Stimulated activated CD8-positive, alpha-beta memory T cell treated with anti-CD3 and anti-CD28 coated beads, Interleukin-7, amount 100 ng/mL, for 1 hour (primary cell): Measurements from ENCODE around the gene RNF166.
A peak's percentile ranks its signal among the peaks of the same experiment; 100 is the strongest.

Experiments used
- DNase-seq, 2 donors: peaks; one replicate each; pipeline ENCODE4 v3.0.0-alpha.2; 2020; ENCODE audit warnings: low read depth in 2 of 2

RNF166 gene

GRCh38 chr16:88706965-88707826 lies 988 bp upstream of the RNF166 start:
- no peak for DNase-seq

DNA sequence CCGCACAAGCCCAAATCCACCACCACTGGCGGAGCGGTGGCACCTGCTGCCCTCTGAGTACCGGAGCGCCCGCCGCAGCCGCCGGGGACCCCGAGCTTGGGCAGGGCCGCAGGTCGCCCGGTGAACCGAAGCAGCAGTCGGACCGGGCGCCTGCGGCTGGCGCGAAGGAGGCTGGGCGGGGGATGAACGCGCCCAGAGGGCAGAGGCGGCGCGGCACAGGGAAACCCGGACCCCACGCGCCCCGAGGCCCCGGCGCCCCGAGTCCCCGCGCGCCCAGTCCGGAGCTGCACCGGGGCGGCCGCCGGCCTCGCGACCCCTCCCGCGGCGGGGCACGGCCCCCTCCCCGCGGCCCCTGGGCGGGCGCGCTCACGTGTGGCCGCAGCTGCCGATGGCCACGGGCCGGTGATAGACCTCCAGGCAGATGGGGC lies 393 bp downstream of the RNF166 start:
- DNase-seq: no peak

GRCh38 chr16:88705076-88705684 lies 1.0 kb downstream of the RNF166 start:
- DNase-seq: no peak

GRCh38 chr16:88703486-88704309 lies 2.5 kb downstream of the RNF166 start:
- peak; percentile 40 to 59 for DNase-seq

DNA sequence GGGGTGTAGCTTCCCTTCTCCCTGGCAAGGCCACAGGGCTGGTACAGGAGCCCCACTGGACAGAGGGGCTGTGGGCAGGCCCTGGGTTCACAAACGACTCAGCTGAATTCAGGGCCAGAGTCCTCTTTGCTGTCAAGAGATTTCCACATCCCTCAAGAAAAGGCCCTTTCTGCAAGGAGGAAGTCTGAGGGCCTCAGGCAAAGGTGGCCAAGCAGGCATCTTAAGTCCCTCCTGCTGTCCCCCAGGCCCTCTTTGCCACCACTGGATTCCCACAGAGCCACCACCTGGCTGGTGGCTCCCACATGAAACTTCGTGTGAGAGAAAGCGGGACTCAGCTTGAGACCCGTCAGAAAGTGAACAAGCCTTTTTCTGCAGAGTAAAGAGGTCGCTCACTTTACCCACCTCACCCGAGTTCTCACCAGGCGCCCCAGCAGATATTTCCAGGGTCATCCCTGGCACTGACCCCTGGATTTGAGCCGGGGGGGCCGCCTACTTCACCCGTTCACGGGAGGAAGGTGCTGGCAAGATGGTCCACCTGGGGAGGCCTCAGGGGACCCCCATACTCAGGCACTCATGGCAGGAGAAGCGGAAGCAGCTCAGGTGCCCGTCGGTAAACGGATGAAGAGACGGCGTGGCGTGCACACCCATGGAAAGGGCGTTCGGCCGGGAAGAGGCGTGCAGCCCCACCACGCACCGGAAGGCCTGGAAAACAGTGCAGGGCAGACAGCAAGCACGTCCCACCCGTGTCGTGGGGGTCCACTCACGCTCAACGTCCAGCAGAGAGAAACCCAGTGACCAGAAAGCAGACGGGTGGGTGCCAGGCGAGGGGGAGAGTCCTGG lies 3.6 kb downstream of the RNF166 start:
- DNase-seq: no peak

- no peak for DNase-seq
Observed at GRCh38 chr16:88701581-88702370, 4.4 kb downstream of the RNF166 start.

GRCh38 chr16:88700636-88701482 lies 5.3 kb downstream of the RNF166 start:
- DNase-seq: peak; percentile 91

GRCh38 chr16:88700322-88700635 lies 5.9 kb downstream of the RNF166 start:
- no peak for DNase-seq

DNA sequence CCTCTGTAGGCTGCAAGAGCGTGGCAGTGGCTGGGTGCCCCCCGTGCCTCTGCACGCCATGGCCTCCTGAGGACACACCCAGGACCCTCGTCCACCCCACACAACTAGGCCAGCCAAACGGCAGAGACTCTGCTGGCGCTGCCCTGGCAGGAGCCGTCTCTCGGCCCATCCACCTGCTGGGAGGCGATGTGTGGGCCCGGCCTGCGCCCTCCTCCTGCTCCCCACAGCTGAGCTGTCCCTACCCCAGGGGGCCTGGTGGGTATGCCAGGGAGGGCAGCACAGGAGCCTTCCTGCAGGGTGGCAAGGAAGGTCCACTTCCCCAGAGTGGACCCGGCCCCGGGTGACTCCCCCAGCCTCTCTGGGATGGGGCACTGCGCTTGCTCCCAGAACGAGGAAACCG lies 7.0 kb downstream of the RNF166 start:
- no peak for DNase-seq

GRCh38 chr16:88698646-88699045 lies 7.6 kb downstream of the RNF166 start:
- no peak for DNase-seq

- DNase-seq: no peak
Observed at GRCh38 chr16:88697831-88698615, 8.2 kb downstream of the RNF166 start.

DNA sequence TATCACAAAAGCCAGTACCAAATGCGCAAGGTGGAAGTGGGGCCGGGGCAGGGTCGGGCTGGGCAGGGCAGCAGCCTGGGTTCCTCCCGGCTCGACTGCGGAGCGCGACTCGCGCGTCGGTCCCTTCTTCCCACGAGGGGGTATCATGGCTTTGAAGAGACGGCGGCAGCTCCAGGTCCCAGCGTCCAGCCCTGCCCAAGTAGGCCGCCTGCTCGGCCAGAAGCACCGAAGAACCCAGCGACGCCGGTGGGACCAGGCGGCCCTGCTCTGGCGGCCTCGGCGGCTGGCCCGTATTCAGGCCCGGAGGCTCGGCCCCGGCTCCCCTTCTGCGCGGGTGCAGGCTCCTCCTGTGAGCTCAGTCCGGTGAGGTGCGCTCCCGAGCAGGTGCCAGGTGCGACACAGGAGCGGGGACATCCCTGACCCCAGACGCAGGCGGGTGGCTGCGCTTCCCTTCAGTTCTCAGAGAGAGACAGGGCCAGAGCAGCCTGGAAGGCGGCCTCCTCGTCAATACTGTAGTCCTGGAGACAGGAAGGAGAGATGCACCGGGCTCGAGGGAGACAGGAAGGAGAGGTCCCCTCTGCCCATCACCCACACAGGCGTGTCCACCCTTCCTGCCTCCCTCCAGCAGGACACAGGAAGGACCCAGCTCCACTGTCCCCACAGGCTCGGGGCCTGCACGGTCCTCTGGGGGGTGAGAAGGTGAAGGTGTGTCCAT lies 8.9 kb downstream of the RNF166 start:
- DNase-seq: no peak

DNA sequence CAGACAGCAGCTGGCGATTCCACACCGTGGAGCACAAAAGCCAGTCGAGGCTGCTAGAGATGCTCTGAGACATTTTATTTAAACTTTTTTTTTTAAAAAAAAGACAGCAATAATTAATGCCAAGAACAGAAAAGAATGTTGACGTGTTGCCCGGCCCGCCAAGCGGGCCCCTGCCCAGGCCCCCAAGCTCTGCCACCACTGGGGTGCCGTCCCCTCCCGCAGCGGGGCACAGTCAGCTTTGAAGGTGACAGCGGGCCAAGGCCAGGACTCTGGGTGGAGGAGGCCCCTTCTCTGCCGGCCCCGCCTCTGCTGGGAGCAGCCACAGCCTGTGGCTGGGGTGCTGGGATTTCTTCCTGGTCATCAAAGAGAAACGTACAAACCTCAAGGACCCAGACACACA lies 9.8 kb downstream of the RNF166 start:
- no peak for DNase-seq

DNA sequence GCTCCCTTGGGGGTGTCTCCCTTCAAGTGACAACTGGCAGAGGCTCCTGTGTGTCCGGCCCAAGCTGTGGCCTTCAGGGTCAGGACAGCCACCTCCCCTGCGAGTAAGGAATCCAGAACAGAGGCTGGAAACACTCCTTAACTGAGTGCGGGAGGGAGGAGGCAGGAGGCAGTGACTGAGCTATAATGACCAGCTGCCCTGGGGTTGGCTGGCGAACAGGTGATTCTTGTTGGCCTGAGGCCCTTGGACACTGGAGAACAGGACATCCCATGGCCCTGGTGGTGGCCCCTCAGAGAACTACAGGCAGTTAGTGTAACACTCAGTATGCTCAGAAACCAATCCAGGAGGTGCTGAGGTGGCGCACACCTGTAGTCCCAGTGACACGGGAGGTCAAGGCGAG lies 10.5 kb downstream of the RNF166 start:
- DNase-seq: no peak

DNA sequence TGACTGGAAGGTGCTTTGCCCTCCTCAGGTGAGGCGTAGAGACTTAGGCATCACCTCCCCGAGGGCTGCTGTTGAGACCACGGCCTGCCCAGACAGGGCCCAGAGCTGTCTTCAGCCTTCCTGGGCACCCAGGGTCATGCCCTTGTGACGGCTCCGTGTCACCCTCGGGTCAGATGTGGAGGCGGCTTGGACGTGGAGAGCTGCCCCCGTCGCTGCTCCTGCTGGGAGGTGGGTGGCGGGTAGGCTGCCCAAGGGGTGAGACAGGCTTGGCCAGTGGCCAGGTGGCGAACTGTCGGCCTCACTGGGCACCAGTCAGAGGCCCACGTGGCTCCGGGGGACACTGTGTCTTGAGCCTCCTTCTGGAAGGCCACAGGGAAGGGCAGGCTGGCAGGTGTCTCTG lies 11.0 kb downstream of the RNF166 start:
- no peak for DNase-seq

- DNase-seq: no peak
Observed at GRCh38 chr16:88694221-88695087, 11.8 kb downstream of the RNF166 start.

GRCh38 chr16:88693420-88694177 lies 12.6 kb downstream of the RNF166 start:
- DNase-seq: no peak
